Breast epithelium (tissue), 3 donors: ENCODE data around the gene WDR73.

Source experiments
- POLR2AphosphoS5 ChIP-seq, 3 donors: sonication (generic); formaldehyde crosslinking; IDR thresholded peaks; one replicate each; pipeline ENCODE4 v1.6.1; 2017; ENCODE audit warnings: antibody characterized with exemption in 3 of 3
- TF ChIP-seq, protein P1 (sequence below), 3 donors: fragments of 450-650 bp; IDR thresholded peaks; one replicate each; pipeline ENCODE4 v1.5.1; 2016 to 2017; ENCODE audit warnings: antibody characterized with exemption in 3 of 3, mild to moderate bottlenecking in 3 of 3, moderate library complexity in 3 of 3

DNA sequence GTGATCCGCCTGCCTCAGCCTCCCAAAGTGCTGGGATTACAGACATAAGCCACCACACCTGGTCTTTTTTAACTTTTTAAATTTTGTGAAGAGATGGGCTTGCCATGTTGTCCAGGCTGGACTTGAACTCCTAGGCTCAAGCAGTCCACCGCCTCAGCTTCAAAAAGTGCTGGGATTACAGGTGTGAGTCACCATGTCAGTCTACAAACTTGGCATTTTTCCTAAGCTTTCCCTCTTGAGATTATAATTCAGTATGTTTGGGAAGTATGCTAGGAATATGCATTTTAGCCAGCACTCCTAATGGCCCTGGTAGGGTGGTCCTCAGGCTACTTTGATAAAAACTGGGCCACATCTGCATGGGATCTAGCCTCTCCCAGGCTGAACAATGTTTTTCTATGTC, 4.4 kb downstream of the WDR73 start:
- TF ChIP-seq, protein P1, sequence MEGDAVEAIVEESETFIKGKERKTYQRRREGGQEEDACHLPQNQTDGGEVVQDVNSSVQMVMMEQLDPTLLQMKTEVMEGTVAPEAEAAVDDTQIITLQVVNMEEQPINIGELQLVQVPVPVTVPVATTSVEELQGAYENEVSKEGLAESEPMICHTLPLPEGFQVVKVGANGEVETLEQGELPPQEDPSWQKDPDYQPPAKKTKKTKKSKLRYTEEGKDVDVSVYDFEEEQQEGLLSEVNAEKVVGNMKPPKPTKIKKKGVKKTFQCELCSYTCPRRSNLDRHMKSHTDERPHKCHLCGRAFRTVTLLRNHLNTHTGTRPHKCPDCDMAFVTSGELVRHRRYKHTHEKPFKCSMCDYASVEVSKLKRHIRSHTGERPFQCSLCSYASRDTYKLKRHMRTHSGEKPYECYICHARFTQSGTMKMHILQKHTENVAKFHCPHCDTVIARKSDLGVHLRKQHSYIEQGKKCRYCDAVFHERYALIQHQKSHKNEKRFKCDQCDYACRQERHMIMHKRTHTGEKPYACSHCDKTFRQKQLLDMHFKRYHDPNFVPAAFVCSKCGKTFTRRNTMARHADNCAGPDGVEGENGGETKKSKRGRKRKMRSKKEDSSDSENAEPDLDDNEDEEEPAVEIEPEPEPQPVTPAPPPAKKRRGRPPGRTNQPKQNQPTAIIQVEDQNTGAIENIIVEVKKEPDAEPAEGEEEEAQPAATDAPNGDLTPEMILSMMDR (IDR thresholded peaks at IDR 0.05) = no peak
- TF ChIP-seq POLR2AphosphoS5 (IDR thresholded peaks at IDR 0.05) = no peak
